ENCODE data around the gene AKR1A1.

DNA sequence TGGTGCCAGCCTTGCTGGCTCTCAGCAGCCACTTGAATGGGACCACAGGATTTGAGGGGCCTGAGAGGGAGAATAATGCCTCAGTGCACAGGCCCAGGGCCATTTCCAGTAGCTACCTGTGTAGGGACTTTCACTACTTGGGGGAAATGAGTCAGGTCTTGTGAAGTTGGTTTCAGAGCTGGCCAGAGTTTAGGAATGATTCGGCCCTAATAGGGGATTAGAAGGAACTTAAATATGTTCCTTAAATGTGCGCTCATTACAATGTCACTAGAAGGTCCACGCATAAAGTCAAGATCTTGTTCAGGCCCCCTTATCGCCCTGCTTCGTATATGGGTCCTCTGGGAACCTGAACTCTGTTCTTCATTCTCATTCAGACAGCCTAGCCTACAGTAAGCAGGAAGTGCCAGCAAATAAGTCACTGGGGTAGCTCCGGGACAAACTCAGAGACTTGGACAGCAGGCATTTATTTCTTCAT is 5.6 kb upstream of the AKR1A1 start:
- no peak for TF ChIP-seq SIN3A (IDR thresholded peaks at IDR 0.05; ENCODE audit: borderline replicate concordance, insufficient read depth, low read depth, low read length)
- no peak for TF ChIP-seq CTCF (IDR thresholded peaks at IDR 0.05)

Data from Panc1 (cell line).